ENCODE measurements around the gene HECW1.

DNA sequence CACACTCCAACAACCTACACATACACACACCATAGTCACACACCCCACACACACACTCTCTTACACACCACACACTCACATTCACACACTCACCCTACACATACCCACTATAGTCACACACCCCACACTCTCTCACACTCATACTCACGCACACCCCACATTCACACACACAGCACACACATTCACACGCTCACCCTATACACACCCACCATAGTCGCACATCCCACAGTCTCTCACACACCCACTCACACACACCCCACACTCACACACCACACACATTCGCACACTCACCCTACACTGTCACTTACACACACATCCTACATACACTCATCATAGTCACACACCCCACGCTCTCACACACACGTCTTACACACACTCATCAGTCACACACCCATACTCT lies 85.6 kb downstream of the HECW1 start:
- TF ChIP-seq, protein P1, sequence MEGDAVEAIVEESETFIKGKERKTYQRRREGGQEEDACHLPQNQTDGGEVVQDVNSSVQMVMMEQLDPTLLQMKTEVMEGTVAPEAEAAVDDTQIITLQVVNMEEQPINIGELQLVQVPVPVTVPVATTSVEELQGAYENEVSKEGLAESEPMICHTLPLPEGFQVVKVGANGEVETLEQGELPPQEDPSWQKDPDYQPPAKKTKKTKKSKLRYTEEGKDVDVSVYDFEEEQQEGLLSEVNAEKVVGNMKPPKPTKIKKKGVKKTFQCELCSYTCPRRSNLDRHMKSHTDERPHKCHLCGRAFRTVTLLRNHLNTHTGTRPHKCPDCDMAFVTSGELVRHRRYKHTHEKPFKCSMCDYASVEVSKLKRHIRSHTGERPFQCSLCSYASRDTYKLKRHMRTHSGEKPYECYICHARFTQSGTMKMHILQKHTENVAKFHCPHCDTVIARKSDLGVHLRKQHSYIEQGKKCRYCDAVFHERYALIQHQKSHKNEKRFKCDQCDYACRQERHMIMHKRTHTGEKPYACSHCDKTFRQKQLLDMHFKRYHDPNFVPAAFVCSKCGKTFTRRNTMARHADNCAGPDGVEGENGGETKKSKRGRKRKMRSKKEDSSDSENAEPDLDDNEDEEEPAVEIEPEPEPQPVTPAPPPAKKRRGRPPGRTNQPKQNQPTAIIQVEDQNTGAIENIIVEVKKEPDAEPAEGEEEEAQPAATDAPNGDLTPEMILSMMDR (IDR thresholded peaks at IDR 0.05): no peak
- TF ChIP-seq POLR2A (IDR thresholded peaks at IDR 0.05): no peak
